Measurements from ENCODE around the gene STRADA.

GRCh38 chr17:63693411-63694113, 48.0 kb downstream of the STRADA start:
- TF ChIP-seq GATA2 (IDR thresholded peaks at IDR 0.05; ENCODE audit: low read depth, low read length) (no peak), GATA3 (IDR thresholded peaks at IDR 0.05; ENCODE audit: low read depth, low read length) (no peak)

Measured in SH-SY5Y (cell line).